PFSK-1 (cell line): ENCODE measurements around the gene LRRC4C.

Experiments
- FOXP2 ChIP-seq: optimal IDR thresholded peaks from 2 replicates; pipeline ENCODE3; 2011; ENCODE audit warnings: borderline replicate concordance, control low read depth, inconsistent platforms; ENCODE audit not compliant: insufficient read depth; ENCODE audit errors: extremely low read length, extremely low read depth
- POLR2AphosphoS5 ChIP-seq: IDR thresholded peaks from 2 replicates; pipeline ENCODE4 v1.6.1; 2012; ENCODE audit warnings: low read depth, mild to moderate bottlenecking, control low read depth, low read length, moderate library complexity
- REST ChIP-seq, 2 experiments: IDR thresholded peaks; 2 replicates each; pipeline versions ENCODE4 v1.6.1 to v1.8.0; 2011 to 2012; ENCODE audit warnings: low read depth in 2 of 2, low read length in 2 of 2, control low read depth in 1 of 2, inconsistent platforms in 1 of 2, mild to moderate bottlenecking in 1 of 2, moderate library complexity in 1 of 2; ENCODE audit not compliant: insufficient read depth in 1 of 2
- SIN3A ChIP-seq: IDR thresholded peaks from 2 replicates; pipeline ENCODE4 v1.6.1; 2012; ENCODE audit warnings: mild to moderate bottlenecking, low read length, moderate library complexity, borderline replicate concordance; ENCODE audit not compliant: insufficient read depth
- TAF1 ChIP-seq: IDR thresholded peaks from 2 replicates; pipeline ENCODE4 v1.6.1; 2012; ENCODE audit warnings: low read length, control low read depth, borderline replicate concordance; ENCODE audit not compliant: insufficient read depth

The LRRC4C gene

GRCh38 chr11:40924915-40925314, 534.5 kb downstream of the LRRC4C start:
- TF ChIP-seq FOXP2 (no peak), REST (IDR thresholded peaks at IDR 0.05; ENCODE audit: insufficient read depth in 1 of 2, low read depth in 2 of 2, low read length in 2 of 2) (no peak), TAF1 (no peak), SIN3A (no peak), POLR2AphosphoS5 (no peak)

GRCh38 chr11:40921246-40921645, 538.2 kb downstream of the LRRC4C start:
- TF ChIP-seq POLR2AphosphoS5 (no peak), FOXP2 (no peak), REST (IDR thresholded peaks at IDR 0.05; ENCODE audit: insufficient read depth in 1 of 2, low read depth in 2 of 2, low read length in 2 of 2) (no peak), TAF1 (no peak), SIN3A (no peak)

GRCh38 chr11:40894501-40894900, 565.0 kb downstream of the LRRC4C start:
- TF ChIP-seq REST (IDR thresholded peaks at IDR 0.05; ENCODE audit: insufficient read depth in 1 of 2, low read depth in 2 of 2, low read length in 2 of 2) (no peak), TAF1 (no peak), SIN3A (no peak), FOXP2 (no peak), POLR2AphosphoS5 (no peak)

- no peak for TF ChIP-seq TAF1
- no peak for TF ChIP-seq POLR2AphosphoS5
- TF ChIP-seq REST (IDR thresholded peaks at IDR 0.05; ENCODE audit: insufficient read depth in 1 of 2, low read depth in 2 of 2, low read length in 2 of 2) = no peak
- TF ChIP-seq FOXP2 = no peak
- TF ChIP-seq SIN3A = no peak
These were observed 574.0 kb downstream of the LRRC4C start for GRCh38 chr11:40885250-40885954.
